Anterior cingulate cortex (tissue), 58 donors: ENCODE measurements around the gene MID2.
"Not testable (repeated sequence)": the region's sequence is repeated elsewhere in the genome, so short reads cannot be mapped to it uniquely, and the experiment has no call there.

ENCODE experiments used
- DNase-seq, 58 donors: peaks; one replicate each; lab custom pipeline; 2025; lab: John Stamatoyannopoulos, UW

Gene MID2, protein sequence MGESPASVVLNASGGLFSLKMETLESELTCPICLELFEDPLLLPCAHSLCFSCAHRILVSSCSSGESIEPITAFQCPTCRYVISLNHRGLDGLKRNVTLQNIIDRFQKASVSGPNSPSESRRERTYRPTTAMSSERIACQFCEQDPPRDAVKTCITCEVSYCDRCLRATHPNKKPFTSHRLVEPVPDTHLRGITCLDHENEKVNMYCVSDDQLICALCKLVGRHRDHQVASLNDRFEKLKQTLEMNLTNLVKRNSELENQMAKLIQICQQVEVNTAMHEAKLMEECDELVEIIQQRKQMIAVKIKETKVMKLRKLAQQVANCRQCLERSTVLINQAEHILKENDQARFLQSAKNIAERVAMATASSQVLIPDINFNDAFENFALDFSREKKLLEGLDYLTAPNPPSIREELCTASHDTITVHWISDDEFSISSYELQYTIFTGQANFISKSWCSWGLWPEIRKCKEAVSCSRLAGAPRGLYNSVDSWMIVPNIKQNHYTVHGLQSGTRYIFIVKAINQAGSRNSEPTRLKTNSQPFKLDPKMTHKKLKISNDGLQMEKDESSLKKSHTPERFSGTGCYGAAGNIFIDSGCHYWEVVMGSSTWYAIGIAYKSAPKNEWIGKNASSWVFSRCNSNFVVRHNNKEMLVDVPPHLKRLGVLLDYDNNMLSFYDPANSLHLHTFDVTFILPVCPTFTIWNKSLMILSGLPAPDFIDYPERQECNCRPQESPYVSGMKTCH

DNA sequence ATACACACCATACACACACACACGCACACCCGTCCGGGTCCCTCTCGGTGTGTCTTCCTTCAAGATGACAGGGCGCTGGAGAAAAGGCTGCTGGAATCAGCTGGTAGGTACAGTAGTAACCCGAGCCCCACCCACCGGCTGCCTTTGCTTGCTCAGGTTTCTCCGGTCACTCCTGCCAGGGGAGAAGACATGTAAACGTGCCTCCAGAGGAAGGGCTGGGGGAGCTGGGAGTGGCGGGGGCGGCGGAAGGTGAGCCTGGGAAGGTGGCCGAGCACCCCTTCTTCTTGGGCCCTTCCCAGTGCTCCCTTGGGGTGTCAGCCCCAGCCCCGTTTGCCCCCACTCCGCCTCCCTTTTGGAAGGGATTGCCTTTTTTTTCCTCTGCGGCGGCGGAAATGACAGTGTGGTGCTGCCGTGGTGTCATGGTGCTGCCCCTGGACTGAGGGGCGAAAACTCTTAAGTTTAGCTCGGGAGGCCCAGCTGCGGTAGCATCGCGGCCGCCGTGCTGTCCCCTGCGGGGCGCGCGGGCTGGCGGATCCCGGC is at the start of gene MID2:
TSS of gene MID2 (plus strand) at position 169 of the 540 bp plus-strand sequence. CDS start 561 bp downstream, outside the sequence.
- peak in 28 of 58 donors; percentile 0 to 34 (median 6) for DNase-seq

DNA sequence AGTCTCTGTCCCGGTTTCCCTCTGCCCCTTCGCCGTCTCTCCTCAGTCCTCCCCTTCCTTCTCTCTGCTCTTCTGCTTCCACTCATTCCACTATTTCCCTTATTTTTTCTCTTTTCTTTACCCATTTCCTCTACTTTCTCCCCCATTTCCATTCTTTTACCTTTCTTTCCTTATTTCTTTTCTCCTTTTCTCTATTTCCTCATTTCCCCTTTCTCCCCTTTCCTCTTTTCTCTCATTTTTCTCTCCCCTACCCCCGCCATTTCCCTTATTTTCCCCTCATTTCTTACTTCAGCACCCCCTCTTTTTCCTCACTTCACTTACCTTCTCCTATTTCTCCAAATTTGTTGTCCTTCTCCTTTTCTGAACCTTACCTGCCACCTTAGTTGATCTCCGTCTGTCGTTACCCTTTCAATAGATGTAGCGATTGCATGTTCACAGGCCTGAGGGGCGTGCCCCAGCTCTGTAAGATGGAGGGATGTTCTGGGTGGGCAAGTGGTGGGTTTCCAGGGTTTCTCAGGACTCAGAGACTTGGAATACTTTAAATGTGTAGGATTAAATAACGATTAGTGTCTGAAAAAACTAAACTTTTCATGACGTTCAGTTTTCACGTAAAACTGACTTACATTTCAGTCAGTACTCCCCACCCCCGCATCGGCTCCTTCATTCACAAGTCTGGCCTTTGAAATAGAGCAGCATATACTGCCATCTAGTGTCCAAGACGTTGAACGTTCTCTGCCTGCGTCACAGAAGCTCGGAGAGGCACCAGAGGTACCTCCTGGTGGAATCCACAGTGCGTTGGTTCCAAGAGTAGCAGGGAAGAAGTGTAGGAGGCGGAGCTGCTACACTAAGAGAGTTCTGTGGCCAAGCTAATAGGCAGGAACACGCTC is 48.8 kb upstream of the MID2 start:
- DNase-seq, result peak in 55 of 58 donors; percentile 1 to 84 (median 54)

DNA sequence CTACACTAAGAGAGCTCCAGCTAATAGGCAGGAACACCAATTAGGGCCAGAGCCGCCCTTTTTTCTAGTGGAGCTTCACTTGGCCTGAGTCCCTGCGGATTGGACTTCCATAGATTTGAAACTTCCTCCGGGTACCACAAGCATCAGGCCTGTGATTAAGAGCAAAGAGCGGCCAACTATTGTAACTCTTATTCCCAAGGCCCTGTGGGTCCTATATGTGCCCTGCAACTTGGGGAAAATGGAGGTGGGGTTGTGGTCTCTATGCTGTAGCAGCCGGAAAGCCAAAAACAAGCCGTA is 48.2 kb upstream of the MID2 start, which contains the start of gene NCBP2L:
TSS of gene NCBP2L (plus strand) at position 198 of the 297 bp plus-strand sequence. CDS start 16,488 bp downstream, outside the sequence.
- no peak for DNase-seq

DNA sequence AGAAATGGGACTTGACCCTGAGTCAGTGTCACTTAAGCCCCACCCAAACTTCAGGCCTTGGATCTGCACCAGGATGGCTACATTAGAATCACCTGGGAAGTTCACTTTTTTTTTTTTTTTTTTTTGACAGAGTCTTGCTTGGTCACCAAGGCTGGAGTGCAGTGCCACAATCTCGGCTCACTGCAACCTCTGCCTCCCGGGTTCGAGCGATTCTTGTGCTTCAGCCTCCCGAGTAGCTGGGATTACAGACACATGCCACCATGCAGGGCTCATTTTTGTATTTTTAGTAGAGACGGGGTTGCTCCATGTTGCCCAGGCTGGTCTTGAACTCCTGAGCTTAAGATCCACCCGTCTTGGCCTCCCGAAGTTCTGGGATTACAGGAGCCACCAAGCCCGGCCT is 45.1 kb upstream of the MID2 start:
- DNase-seq, result no peak

DNA sequence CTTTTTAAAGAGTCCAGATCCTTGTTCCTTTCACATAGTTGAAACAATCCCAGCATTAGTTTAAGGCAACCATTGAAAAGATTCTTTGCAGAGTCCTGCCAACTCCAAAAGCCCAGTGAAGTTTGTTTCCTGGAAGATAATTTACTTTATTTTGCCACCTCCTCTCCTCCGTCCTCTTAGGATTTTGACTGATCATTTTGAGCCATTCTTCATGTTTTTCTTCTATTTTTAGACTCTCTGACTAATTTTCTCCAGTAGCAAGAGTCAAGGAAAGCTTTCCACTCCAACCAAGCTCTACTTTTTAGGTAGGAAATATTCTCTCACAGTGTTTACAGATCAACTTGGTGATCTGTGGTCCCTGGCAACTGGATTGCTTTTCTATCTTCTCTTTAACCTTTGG is 37.8 kb upstream of the MID2 start:
- DNase-seq, result peak in 1 of 58 donors; percentile 0

DNA sequence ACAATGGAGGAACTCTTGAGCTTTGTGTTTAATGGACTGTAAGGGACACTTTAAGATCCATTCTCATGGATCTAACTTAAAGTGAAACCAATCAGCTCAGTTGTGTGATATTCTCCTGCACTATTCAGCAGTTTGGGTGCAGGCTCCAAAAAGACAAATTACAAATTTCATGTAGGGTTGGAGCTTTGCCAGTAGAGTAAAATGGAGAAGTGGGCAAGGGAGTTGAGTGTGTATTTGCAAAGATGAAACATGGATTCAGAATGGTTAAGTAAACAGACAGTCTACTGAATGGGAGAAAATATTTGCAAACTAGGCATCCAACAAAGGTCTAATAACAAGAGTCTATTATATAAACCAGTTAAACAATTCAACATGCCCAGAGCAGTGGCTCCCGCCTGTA is 21.2 kb upstream of the MID2 start:
- no peak for DNase-seq

DNA sequence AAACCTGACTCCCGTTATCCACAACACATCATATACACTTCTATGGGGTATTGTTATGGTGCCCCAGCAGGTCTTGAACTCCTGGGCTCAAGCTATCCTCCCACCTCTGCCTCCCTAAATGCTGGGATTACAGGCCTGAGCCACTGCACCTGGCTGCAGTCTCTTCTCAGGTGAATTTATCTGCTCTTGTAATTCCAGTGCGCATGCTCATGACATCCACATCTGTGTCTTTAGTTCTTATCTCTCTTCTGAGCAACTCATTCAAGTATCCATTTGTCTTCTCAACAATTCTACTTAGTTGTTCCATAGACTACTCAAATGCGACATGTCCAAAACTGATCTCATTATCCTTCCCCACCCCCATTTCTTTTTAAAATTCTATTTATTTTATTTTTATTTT is 20.5 kb upstream of the MID2 start:
- no peak for DNase-seq

DNA sequence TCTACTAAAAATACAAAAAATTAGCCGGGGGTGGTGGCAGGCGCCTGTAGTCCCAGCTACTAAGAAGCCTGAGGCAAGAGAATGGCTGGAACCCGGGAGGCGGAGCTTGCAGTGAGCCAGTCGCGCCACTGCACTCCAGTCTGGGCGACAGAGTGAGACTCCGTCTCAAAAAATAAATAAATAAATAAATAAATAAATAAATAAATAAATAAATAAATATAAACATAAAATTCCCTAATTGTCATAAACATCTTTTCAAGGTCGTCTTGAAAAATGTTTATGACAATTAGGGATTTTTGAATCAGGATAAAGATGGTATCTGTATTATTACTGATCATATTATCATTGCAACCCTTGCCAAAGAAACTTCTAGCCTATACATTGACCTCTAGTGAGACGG is 15.6 kb upstream of the MID2 start:
- DNase-seq, result not testable (repeated sequence)

DNA sequence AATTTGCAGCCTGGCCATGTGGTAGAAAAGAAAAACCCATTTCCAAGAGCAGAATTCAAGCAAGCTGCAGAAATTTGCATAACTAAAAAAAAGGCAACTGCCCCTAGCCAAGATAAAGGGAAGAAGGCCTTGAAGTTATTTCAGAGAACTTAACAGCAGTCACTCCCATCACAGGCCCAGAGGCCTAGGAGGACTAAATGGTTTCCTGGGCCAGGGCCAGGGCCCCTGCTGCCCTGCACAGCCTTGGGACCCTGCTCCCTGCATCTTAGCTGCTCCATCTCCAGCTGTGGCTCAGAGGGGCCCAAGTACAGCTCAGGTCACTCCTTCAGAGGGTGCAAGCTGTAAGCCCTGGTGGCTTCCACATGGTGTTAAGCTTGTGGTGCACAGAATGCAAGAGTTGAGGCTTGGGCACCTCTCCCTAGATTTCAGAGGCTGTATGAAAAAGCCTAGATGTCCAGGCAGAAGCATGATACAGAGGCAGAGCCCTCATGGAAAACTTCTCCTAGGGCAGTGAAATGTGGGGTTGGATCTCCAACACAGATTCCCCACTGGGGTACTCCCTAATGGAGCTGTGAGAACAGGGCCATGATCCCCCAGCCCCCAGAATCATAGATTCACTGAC is 6.7 kb upstream of the MID2 start:
- no peak for DNase-seq

DNA sequence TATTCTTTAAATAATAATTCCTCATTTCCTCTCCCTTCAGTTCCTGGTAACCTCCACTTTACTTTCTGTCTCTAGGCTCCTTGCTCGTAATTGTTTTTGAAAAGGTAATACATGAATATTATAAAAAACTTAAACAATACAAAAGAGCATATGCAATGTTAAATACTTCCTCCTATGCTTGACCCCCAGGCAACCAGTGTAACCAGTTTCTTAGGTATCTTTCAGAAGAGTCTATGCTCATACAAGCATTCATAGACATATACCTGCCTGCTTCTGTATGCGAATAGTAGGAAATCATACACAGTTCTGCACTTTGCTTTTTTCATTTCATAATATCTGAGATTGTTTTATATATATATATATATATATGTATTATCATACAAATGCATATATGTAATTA is 2.6 kb upstream of the MID2 start:
- DNase-seq, result no peak

DNA sequence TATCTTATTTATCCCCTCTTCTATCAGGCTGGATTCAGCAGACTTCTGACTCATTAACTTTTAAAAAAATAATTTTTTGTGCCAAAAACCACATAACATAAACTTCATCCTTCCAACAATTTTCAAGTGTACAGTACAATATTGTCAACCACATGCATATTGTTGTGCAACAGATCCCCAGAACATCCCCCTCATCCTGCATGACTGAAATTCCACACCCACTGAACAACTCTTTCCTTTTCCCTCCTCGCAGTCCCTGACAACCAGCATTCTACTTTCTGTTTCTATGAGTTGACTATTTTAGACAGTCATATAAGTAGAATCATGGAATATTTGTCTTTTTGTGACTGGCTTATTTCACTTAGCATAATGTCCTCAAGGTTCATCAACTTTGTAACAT is 2.2 kb upstream of the MID2 start:
- no peak for DNase-seq

DNA sequence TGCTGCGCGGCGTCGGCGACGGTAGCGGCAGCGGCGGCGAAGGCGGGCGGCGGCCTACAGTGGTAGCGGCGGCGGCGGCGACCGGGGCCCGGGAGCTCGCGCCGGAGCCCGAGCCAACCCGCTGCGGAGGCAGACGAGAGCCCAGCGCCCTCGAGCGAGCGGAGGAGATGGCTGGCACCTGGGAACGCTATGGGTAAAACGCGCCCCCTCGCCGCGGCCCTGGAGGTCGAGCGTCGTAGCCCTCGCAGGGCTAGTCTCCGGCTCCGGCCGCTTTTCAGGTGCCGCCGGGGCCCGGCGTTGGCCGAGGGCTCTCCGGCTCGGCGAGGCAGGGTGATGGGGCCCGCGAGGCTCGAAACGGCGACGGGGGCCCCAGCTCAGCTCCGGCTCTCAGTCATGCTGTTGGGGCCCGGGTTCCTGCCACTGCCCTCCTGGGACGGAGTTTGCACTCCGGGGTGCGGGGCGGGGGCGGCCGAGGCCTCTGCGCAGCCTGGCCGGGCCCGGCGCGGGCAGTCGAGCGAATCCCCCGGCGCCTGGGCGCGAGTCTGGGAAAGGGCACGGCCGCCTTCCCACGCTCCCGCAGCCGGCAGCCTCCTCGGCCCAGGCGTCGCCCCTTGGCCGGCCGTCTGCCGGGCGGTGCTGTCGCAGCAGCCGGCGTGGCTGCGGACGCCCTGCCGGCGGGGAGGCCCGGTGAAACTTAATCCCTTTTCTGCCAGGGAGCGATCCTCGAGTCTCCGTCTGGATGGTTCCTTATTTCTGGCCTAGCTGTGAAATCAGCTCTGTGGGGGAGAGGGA is 768 bp downstream of the MID2 start:
- peak in 39 of 58 donors; percentile 0 to 46 (median 10) for DNase-seq

DNA sequence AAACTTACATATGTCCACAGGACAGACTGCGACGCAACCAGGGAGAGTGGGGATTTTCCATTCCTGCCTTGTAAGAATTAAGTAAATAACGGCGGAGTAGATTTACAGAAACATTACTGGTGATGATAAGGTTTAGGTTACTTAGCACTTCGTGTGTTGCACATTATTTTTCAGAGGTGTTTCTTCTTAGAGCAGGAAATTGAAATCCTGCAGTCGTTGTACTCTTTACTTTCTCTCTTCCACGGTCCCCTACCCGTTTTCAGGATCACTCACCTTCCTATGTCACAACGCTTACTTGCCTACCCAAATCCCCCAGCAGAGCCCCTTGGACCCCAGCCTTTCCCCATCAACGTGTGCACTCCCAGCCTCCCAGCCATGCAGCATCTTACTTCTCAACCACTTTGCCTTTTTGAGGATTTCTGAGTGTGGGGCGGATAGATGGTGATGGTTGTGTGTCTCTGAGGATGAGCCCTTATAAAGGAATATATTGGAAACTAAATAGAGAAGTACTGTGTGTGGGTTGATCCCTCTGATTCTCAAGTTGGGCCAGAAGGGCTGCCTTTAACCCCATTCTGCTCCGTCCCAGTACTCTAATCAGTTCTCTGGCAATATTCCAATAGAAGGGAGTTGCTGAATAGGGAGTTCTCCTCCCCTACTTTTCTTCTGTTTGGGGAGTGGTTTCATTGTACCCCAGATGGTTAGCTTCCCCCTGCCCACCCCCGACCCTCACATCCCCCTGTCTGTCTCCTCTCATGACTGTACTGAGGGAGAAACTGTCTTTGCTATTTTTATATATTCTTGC is 1.6 kb downstream of the MID2 start:
- peak in 3 of 58 donors; percentile 0 for DNase-seq

DNA sequence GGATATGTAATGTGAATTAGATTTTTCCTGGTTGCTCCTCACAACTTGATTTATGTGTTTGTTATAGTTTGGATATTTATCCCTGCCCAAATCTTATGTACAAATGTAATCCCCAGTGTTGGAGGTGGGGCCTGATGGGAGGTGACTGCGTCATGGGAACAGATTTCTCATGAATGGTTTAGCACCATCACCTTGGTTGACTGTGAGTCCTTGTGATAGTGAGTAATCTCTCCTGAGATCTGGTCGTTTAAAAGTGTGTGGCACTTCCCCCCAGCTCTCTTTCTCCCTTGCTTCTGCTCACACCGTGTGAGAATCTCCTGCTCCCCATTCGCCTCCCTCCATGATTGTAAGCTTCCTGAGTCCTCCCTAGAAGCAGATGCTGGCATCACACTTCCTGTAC is 2.2 kb downstream of the MID2 start:
- DNase-seq, result no peak

DNA sequence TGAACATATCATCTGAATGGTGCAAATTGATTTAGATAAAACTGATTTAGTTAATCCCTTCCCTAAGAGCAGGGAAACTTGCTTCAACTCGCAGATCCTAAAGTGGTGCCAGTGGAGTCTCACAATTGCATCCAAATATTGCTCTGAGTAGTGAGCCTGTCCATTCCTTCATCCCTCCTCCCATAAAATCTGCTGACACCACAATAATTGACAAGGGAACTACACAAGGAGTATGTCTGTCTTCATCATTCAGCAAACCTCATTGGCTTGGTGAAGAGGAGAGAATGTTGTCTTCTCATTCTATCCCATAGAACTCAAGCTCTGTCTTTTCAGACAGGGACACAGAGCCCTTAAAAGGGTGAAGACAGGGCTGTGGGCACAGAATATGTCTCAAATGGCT is 4.2 kb downstream of the MID2 start:
- no peak for DNase-seq

DNA sequence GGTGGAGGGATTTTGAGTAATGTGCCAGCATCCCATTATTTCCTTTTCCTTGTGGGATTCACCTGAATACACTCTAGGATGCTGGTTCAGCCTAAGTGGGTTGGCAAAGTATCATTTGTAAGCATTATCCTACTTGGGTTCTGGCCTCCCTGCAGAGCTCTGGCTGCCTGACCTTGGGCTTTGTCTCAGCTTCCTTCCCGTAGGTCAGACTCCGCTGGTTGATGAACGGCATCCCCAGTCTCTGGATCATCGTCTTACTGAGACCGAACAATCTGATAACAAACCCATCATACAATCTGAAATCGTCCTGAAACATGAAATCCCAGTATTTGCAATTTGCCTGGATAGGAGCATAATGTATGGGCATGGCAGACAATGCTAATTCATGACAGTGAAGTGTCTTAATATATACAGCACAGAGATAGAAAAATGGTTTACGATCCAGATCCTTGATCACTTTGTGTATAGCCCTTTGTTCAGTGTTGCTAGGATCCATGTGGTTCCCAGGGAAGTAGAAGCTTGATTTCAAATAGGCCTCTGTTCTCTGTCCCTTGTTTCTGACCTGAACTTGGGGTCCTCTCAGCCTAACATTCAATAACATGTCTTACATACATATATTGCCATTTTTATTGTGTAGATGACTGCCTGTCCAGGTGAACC is 5.5 kb downstream of the MID2 start:
- DNase-seq, result no peak

DNA sequence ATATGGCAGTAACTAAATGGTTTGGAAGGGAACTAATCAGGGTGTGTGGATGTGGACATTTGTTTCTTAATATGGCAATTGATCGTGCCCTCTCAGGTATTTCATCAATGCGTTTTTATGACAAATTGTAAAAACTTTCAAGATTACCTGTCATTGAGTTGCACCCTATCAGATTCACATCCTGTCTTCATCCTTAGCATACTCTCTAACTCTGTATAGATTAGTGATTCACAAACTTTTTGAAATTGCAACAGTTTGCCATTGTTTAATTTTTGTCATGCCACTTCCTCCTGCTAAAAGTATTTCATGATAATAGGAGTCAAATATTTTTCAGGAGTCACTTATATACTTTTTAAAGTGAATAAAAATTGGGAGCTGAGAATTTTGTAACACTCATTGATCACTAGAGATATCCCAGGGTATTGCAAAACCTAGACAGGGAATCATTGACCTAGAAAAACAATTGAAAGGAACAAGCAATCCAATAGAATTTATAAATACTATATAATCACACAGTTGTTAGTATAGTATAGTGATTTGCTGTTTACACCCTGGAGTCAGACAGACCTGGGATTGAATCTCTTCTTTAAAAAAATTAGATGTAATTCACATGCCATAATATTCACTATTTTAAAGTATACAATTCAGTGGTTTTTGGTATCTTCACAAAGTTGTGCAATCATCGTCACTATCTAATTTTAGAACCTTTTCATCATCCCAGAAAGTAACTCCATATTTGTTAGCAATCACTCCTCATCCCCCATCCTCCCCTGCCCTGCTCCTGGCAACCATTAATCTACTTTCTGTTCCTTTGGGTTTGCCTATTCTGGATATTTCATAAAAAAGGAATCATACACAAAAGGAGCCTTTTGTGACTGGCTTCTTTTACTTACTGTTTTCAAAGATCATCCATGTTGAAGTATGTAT is 8.9 kb downstream of the MID2 start:
- DNase-seq, result no peak
